DMS79 (cell line): Measurements from ENCODE around the gene TEC.

Source experiments
- DNase-seq: peaks from one replicate; lab custom pipeline; 2025; lab: John Stamatoyannopoulos, UW

TEC gene

DNA sequence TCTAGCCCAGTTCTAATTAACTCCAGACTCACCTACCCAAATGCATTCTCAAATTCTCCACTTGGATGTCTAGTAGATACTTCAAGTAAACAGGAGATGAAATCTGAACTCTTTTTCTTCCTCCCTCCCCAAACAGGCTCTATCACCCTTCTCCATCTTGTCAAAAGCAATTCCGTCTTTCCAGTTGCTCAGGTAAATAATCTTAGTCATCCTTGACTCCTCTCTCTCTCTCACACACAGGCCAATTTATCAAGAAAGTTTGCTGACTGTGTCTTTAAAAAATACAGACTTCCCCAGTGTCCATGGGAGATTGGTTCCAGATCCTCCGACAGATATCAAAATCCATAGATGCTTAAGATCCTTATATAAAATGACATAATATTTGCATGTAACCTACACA, 148.5 kb downstream of the TEC start:
- no peak for DNase-seq

DNA sequence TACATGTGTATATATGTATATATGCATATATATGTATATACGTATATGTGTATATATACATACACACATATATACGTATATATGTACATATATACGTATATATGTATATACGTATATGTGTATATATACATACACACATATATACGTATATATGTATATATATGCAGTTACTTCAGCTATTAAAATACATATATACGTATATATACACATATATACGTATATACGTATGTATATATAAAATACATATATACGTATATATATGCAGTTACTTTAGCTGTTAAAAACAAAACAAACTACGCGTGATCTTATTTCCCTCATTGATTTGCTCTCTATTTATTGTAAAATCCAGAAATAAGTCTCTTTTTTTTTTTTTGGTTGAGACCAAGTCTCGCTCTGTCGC, 149.5 kb downstream of the TEC start:
- no peak for DNase-seq

DNA sequence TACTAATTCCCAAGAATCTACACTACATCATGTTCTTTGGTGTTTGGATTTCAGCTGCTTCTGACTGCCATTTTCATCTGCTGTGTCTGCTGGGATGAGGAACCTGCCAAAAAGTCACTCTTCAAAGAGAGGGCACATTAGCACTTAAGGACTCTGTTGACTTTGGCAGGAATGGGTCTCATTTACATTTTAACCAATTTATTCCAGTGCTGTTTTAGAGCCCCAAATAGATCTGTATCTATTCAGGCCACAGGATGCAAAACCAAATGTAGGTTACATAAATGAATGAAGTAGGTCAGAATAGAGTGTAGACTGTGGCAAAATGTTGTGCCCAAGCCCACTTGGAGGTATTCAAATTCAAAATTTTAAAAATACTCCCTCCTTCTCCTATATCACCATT, 150.0 kb downstream of the TEC start:
- DNase-seq = no peak

DNA sequence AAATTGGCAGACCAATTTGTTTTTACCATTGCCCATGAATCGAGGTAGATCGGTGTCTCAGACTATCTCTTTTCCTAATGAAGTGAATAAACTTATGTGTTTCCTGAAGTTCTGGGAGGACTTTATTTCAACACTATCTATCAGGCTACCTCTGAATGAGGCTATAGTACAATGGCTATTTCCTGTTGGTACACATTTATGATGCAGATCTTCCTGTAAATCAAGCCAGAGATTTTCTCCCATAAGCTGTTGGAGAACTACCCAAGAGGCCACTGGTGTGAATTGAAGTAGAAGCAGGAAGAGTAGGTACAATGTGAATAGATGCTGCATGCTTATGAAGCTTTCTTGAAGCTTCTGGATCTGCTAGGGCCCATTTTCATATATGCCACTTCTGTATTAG, 151.6 kb downstream of the TEC start:
- DNase-seq = no peak

DNA sequence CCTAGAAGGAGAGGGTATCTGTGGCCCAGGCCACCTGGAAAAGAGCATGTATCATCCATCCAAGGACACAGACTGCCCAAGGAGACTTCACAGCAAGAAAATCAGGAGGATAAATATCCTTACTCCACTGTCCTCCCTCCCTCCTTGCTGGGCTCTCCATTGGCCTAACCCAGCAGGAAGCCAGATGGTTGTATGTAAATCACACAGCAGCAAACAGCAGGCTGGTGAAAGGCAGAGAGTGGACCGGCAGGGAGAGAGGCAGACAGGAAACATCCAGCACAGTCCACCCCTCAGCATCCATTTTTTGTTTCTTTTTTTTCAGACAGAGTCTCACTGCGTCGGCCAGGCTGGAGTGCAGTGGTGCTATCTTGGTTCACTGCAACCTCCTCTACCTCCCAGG, 153.1 kb downstream of the TEC start:
- DNase-seq = no peak

DNA sequence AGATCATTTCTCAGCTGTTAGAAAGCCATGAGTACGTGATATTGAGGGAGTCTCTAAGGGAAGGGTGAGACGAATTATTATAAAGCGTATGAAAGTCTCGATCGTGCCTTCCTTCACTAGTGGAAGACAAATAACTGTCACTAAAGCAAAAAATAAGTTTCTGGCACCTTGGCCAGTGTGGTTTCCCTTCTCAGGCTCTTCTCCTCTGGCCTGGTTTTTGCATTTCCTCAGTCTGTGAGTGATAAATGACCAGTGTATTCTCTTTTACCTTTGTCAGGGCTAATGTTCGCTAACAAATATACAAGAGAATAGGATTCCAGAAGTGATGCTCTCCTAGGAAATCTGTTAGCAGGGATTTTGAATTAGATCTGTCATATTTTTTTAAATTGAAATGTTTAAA, 155.2 kb downstream of the TEC start:
- no peak for DNase-seq

DNA sequence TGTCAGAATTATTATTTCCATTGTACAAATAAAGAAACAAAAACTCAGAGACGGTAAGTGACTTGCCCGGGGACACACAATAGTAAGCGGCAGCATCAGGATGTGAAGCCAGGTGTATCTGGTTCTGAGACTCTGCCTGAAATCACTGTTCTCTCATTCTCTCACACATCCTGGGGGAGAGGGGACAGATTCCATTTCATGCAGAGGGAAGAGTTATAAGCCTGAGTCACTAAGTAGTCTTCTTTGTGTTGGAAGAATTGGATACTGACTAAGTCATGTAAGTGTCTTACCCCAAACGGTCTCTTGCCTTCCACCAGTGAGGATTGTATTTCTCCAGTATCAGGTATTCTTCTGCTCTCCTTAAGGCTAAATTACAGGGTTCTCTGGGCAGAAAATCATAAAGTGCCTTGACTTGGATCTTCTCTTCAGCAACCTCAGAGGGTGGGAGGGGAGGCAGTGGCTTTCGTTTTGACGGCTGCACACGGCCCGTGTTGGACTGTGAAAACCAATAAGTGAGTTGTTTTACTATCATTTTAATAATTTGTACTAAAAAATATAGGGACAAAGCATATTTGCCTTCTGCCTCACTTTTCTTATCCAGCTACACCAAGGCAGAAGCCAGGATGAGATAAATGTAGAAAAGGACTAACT, 157.5 kb downstream of the TEC start:
- DNase-seq = no peak

DNA sequence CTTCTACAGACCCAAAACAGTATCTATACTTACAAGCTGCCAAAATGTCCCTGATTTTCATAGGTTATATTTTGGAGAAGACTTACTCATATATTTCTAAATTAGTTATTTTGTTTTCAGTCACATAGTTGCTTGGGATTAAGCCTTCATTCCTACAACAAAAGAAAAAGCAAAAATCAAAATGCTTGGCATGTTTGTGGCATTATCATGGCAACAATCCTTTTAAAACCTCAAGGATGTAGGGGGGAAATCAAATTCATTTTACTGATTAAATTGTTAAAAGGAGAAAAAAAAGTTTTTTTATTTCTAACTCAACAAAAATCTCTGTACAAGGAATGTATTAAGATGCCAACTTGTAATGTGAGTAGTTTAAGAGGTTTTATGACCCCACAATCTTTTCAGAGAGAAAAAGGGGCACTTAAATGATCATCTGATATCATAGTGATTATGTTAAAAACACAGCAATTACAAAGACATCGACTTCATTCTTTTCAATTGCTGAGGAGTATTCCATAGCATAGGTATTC, 159.1 kb downstream of the TEC start:
- no peak for DNase-seq

DNA sequence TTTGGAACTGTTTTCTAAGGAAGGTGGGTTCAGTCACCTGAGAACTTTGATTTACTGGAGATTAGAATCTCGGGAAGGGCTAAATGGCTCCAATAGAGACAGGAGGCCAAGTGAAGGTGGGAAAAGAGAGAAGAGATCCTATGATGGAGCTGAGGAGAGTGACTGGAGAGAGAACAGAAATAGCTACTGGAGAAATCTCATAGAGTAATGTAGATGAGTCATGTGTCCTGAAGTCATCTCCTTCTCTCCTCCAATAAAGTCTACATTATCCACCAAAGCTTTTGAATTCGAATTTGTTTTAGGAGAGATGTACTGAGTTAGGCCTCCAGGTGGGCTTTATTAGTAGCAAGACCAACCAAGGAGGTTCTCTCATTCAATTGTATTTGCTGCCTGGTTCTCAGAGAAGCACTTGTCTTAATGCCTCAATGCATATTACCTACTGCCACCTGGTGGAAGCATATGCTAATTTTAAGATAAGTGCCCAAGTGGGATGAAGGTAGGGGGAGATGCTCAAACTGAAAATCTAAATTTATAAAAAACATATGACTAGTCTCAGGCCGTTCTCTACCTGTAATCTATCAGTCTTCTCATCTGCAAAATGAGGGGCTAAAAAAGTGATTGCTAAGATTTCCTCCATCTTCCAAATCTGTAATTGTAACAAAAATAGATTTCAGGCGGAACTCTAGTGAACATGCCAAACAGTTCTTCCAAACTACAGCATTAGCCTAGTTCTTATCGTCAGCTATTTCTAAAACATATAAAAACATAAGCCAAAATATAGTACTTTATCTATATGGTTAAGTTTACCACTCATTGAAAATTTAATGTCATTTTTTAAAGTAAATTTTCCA, 160.0 kb downstream of the TEC start:
- no peak for DNase-seq

DNA sequence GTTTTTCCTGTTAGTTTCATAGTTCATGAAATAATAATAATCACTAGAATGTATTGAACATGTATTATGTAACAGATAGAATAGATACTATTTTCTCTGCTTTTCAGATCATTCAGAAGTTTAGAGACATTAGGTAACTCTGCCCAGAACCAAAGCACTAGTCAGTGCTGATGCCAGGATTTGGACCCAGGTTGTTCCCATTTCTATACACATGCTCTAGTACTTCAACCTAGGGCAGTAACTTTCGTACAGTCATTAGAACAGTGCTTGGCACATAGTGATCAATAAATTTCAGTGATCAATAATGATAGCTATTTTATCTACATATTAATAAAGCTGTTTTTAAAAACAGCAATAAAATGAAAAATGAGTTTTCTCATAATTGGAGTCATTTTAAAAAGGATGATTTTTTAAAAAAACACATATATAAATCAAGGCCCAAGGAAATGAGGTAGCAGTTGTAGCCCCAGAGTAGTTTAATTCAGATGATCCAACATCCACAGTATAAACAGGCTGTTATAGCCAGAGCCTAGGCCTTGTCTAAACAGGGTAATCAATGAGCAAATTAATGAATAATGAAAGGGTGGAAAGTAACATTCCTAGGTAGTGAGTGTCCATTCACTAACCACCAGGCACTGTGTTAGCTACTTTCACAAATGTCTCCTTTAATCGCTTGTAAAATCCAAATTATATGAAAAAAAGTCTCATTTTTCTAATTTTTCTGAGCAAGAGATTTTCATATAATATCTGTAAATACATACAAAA, 161.1 kb downstream of the TEC start:
- DNase-seq = no peak

DNA sequence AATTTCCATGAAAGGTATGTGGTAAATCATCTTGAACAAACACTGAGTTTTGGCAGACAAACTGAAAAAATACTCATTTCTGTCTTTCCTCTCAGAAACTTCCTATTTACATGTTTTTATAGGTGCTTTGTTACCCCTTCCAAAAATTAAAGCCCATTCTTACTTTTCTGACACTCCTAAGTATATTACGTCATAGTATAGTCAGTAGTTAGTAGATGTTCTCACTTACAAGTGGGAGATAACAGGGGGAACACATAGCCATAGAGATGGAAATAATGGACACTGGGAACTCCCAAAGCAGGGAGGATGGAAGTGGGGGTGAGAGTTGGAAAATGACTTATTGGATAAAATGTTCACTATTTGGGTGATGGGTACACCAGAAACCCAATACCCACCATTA, 164.4 kb downstream of the TEC start:
- no peak for DNase-seq

DNA sequence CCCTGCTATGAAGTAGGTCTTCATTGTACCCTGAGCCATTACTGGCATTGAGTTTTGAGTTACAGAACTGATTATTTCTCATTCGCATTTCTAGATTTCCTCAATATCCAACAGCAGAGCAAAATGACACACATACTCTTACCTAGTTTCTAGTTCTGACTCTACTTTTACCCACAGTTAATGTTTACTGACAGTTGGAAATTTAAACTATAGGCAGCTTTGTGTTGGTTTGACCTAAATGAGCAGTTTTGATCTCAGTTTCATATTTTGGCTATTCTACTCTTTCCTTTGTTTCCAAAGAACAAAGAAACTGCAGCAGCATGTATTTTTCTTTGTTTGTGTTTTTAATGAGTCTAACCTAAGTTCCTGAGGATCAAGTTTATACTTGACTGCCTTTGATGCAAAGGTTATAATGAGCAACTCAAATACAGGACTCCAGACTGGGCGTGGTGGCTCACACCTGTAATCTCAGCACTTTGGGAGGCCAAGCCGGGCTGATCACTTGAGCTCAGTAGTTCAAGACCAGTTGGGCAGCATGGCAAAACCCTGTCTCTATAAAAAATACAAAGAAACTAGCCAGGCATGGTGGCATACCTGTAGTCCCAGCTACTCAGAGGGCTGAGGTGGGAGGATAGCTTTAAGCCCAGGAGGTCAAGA, 166.0 kb downstream of the TEC start:
- DNase-seq = no peak

DNA sequence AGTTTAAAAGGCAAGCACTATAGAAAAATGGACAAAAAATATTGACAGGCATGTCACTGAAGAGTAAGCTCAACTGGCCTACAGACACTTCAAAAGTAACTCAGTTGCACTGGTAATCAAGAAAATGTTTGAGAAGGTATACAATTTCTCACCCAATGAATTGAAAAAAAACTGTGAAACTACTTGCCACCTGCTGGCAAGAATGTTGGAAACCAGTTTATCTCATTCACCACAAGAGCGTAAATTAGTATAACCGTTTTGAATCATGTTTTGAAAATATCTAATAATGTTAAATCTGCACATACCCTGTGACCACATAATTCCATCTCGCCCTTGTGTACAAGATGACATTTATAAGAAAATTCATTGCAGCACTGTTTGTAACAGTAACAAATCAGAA, 167.3 kb downstream of the TEC start:
- DNase-seq = no peak

DNA sequence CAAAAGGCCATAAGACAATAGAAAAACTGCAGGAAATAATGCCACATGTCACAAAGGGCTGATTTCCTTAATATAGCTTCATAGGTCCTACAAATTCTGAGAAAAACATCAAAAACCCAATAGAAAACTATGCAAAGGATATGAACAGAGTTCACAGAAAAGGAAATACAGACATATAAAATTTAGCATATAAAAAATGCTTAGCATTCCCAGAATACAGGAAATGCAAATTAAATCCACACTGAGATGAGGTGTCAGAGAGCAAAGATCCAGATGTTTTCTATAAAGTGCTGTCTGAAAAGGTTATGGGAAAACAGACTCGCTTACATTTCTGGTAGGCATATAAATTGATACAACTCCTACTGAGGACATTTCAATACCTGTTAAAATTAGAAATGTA, 169.4 kb downstream of the TEC start:
- no peak for DNase-seq

DNA sequence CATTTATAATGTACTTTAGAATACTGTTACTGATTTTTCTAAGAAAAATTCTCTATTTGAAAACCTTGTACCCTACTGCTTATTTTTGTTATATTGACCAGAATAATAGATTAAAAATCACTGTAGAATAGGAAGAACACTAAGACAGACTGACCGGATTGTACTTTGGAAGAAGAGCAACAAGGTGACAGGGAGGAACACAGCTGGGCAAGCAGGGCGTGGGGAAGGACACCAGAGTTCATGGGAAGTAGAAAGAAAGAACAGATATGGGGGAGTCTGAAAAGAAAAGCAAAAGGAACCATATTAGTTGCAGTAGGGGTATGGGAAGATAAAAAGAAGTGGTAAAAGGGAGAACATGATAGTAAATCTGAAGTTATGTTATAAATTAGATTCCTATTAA, 174.2 kb downstream of the TEC start:
- DNase-seq = no peak

DNA sequence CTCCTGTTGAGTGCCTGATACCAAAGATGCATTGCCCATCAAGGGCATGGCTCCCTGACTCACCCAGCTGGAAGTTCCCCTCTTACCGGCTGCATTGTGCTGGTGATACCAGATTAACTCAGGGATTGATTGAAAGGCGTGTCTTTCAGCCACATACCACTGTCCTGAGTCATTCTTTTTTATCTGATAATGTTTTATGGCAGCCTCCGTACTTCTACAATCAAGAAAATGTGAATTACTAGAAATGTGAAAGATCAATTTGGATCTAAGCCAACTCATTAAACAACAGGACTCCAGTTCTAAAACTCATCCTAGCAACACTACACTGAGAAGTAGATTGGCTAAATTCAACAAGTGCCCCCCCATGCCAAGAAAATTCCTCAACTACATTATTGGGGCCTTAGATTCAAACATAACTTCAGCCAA, 175.6 kb downstream of the TEC start:
- DNase-seq = no peak

DNA sequence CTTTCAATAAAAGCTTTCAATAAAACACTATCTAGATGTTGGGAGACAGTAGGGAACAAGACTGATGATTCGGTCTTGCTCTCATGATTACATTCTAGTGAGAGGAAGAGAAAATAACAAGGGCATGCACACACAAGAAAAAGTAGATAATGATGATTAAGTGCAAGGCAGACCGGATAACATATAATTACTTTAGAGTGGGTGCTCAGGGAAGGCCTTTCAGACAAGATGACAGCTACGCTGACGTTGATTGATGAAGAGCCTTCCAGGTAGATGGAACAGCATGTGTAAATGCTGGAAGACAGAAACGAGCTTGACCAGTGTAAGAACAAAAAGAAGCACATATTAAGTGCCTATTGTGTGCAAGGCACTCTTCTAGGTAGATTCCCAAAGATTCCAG, 179.0 kb downstream of the TEC start:
- no peak for DNase-seq

DNA sequence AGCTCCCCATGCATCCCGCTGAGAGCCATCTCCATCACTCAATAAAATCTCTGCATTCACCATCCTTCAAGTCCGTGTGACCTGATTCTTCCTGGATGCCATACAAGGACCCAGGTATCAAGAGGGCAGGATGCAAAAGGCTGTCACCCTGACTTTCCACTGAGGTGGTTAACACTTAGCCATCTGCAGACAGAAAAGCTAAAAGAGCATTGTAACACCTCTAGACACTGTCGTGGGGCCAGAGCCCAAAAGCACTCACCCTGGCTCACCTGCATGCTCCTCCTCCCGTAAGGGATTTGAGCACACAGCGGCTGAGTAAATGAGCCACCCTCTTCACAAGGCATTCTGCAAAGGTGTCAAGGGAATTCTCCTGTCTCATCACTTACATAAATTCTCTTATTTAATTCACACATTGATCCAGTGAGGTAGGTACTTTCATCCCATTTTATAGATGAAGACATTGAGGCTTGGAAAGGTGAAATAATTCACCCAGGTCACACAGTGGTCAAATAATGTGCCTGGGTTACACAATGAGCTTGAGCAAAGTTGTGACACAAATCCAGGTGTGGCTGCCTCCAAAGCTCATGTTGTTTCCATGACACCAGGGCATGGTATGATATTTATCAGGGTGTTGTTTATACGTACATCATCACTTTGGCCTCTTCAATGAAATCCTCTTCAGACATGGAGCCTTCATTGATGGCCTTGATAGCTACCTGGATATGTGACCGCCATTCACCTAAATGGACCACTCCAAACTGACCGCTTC, 183.6 kb downstream of the TEC start:
- no peak for DNase-seq
